Cerebellar cortex (tissue), 1 donor: ENCODE results near the gene BORCS5.

Source experiments
- DNase-seq: peaks from one replicate; pipeline ENCODE4 v3.0.0-alpha.2; 2015; ENCODE audit warnings: low spot score

Gene BORCS5

GRCh38 chr12:12518464-12518845 lies 161.6 kb downstream of the BORCS5 start:
- no peak for DNase-seq

- DNase-seq: no peak
Observed at GRCh38 chr12:12518919-12519318, 162.0 kb downstream of the BORCS5 start.
